HCT116 (cell line): ENCODE results near the gene TEDC1. TPM values are rescaled to one million over a fixed set of nuclear protein-coding genes. Genes with fewer than 3 reads are reported as not detected.

Experiments used
- ATAC-seq: fragments of 200-7000 bp; cut with Tn5 transposase; 2 replicates; pipeline ENCODE4 v1.9.1; 2020; ENCODE audit warnings: mild to moderate bottlenecking, moderate library complexity
- BruUV-seq: library from RNA; stranded (reverse); fragments of 400-500 nt; replicated peaks from 2 replicates; lab custom pipeline; 2021; lab: Mats Ljungman, UMichigan
- CTCF ChIA-PET: fragments of 300-600 bp; sonication (Branson Sonifier 250); formaldehyde crosslinking; loops from one replicate; lab custom pipeline; 2021; ENCODE audit warnings: antibody characterized with exemption; lab: Charles Lee
- POLR2A ChIA-PET: fragments of 300-600, 350-600 bp; sonication (Branson Sonifier 250); formaldehyde crosslinking; loops from one replicate; lab custom pipeline; 2021; ENCODE audit warnings: antibody characterized with exemption; lab: Charles Lee
- RAD21 ChIA-PET, 2 experiments: fragments of 300-600 bp; sonication (Branson Sonifier 250); formaldehyde crosslinking; loops; one replicate each; lab custom pipeline; 2023; ENCODE audit warnings: low total read pairs in 2 of 2; ENCODE audit not compliant: uncharacterized antibody in 2 of 2, unreplicated experiment in 2 of 2, low non-redundant PET in 1 of 2; lab: Charles Lee
- DNase-seq: peaks from one replicate; pipeline ENCODE4 v3.0.0-alpha.2; 2010; ENCODE audit warnings: low read depth, low spot score
- H2AFZ ChIP-seq: fragments of 200-600 bp; shearing (Covaris generic), sonication (generic); 2 replicates; pipeline ENCODE4 v1.6.1; 2017; ENCODE audit warnings: low read depth, mixed run types, mixed read lengths, antibody characterized with exemption, low read length; ENCODE audit not compliant: poor library complexity, severe bottlenecking
- H3K27ac ChIP-seq: 2 replicates; pipeline ENCODE4 v1.5.1; 2012; ENCODE audit warnings: low read depth, low read length
- H3K27me3 ChIP-seq: fragments of 200-600 bp; sonication (generic); 2 replicates; pipeline ENCODE4 v1.6.1; 2016; ENCODE audit warnings: mixed run types, low read length, mixed read lengths; ENCODE audit not compliant: insufficient read depth
- H3K36me3 ChIP-seq, 2 experiments: fragments of 200-500 bp in 1 of 2; fragments of 200-600 bp in 1 of 2; sonication (Bioruptor generic) in 1 of 2; sonication (generic) in 1 of 2; 2 replicates each; pipeline versions ENCODE4 v1.5.1 to v1.6.1; 2014 to 2016; ENCODE audit warnings: low read length in 2 of 2, inconsistent platforms in 1 of 2, mixed read lengths in 1 of 2, mixed run types in 1 of 2; ENCODE audit not compliant: insufficient read depth in 2 of 2, control insufficient read depth in 1 of 2
- H3K4me1 ChIP-seq, 2 experiments: fragments of 200-600 bp in 1 of 2; sonication (generic) in 1 of 2; 2 replicates each; pipeline versions ENCODE4 v1.5.1 to v1.6.1; 2012 to 2017; ENCODE audit warnings: low read length in 2 of 2, inconsistent platforms in 1 of 2, mild to moderate bottlenecking in 1 of 2, mixed read lengths in 1 of 2, mixed run types in 1 of 2, moderate library complexity in 1 of 2; ENCODE audit not compliant: insufficient read depth in 2 of 2, control insufficient read depth in 1 of 2
- H3K4me2 ChIP-seq: fragments of 200-600 bp; sonication (generic); 2 replicates; pipeline ENCODE4 v1.6.1; 2017; ENCODE audit warnings: mixed run types, low read length, mixed read lengths
- H3K4me3 ChIP-seq, 2 experiments: fragments of 200-600 bp in 1 of 2; sonication (generic) in 1 of 2; replicated peaks in 1 of 2; 2 replicates each; pipeline ENCODE4 v1.5.1; 2011 to 2016; ENCODE audit warnings: low read length in 2 of 2, control low read depth in 1 of 2, low read depth in 1 of 2, mild to moderate bottlenecking in 1 of 2, mixed read lengths in 1 of 2, mixed run types in 1 of 2
- H3K79me2 ChIP-seq: fragments of 200-600 bp; sonication (generic); 2 replicates; pipeline ENCODE4 v1.6.1; 2017; ENCODE audit warnings: mild to moderate bottlenecking, mixed run types, low read length, moderate library complexity, mixed read lengths; ENCODE audit not compliant: insufficient read depth
- H3K9ac ChIP-seq: fragments of 200-600 bp; sonication (generic); 2 replicates; pipeline ENCODE4 v1.6.1; 2016; ENCODE audit warnings: low read length, mixed read lengths
- H3K9me2 ChIP-seq: fragments of 200-600 bp; sonication (generic), shearing (Covaris generic); 2 replicates; pipeline ENCODE4 v1.6.1; 2017; ENCODE audit warnings: mixed run types, mild to moderate bottlenecking, moderate library complexity; ENCODE audit not compliant: insufficient read depth
- H3K9me3 ChIP-seq, 2 experiments: fragments of 200-500 bp in 1 of 2; fragments of 200-600 bp in 1 of 2; sonication (Bioruptor generic) in 1 of 2; sonication (generic) in 1 of 2; 2 replicates each; pipeline ENCODE4 v1.6.1; 2014 to 2017; ENCODE audit warnings: low read length in 2 of 2, mixed read lengths in 2 of 2, inconsistent platforms in 1 of 2, low read depth in 1 of 2, mild to moderate bottlenecking in 1 of 2, mixed run types in 1 of 2, moderate library complexity in 1 of 2; ENCODE audit not compliant: control insufficient read depth in 1 of 2, insufficient read depth in 1 of 2
- H4K20me1 ChIP-seq: fragments of 200-600 bp; sonication (generic), shearing (Covaris generic); 2 replicates; pipeline ENCODE4 v1.6.1; 2017; ENCODE audit warnings: mixed run types, mild to moderate bottlenecking, moderate library complexity; ENCODE audit not compliant: insufficient read depth
- ATF3 ChIP-seq: IDR thresholded peaks from 2 replicates; pipeline ENCODE4 v1.6.1; 2012
- CEBPB ChIP-seq: IDR thresholded peaks from 2 replicates; pipeline ENCODE4 v1.6.1; 2012; ENCODE audit warnings: low read depth
- EGR1 ChIP-seq: IDR thresholded peaks from 2 replicates; pipeline ENCODE4 v1.6.1; 2012; ENCODE audit warnings: low read depth
- ELF1 ChIP-seq: IDR thresholded peaks from 2 replicates; pipeline ENCODE4 v1.6.1; 2012; ENCODE audit warnings: low read depth, borderline replicate concordance
- EZH2 ChIP-seq: fragments of 200-600 bp; sonication (generic); IDR thresholded peaks from 2 replicates; pipeline ENCODE4 v1.6.1; 2017; ENCODE audit warnings: antibody characterized with exemption, mixed run types
- EZH2phosphoT487 ChIP-seq: fragments of 200-600 bp; IDR thresholded peaks from 2 replicates; pipeline ENCODE4 v1.6.1; 2018; ENCODE audit warnings: antibody characterized with exemption, borderline replicate concordance
- FOSL1 ChIP-seq: IDR thresholded peaks from 2 replicates; pipeline ENCODE4 v1.6.1; 2012; ENCODE audit warnings: low read depth
- JUND ChIP-seq: IDR thresholded peaks from 2 replicates; pipeline ENCODE4 v1.6.1; 2012
- MAX ChIP-seq: IDR thresholded peaks from 2 replicates; pipeline ENCODE4 v1.6.1; 2012
- POLR2A ChIP-seq: IDR thresholded peaks from 2 replicates; pipeline ENCODE4 v1.7.0; 2011; ENCODE audit warnings: borderline replicate concordance; ENCODE audit not compliant: insufficient read depth, insufficient read length; ENCODE audit errors: extremely low read depth
- POLR2AphosphoS5 ChIP-seq: IDR thresholded peaks from 2 replicates; pipeline ENCODE4 v1.6.1; 2011; ENCODE audit warnings: mild to moderate bottlenecking, low read depth, low read length, moderate library complexity
- RAD21 ChIP-seq: IDR thresholded peaks from 2 replicates; pipeline ENCODE4 v1.6.1; 2012; ENCODE audit warnings: low read depth, mild to moderate bottlenecking
- SIN3A ChIP-seq: IDR thresholded peaks from 2 replicates; pipeline ENCODE4 v1.6.1; 2012; ENCODE audit warnings: low read depth
- SP1 ChIP-seq: IDR thresholded peaks from 2 replicates; pipeline ENCODE4 v1.6.1; 2012; ENCODE audit warnings: low read depth
- TCF7L2 ChIP-seq: IDR thresholded peaks from 2 replicates; pipeline ENCODE4 v1.7.0; 2011; ENCODE audit warnings: borderline replicate concordance, inconsistent platforms; ENCODE audit not compliant: insufficient read depth, insufficient read length; ENCODE audit errors: extremely low read depth
- YY1 ChIP-seq: IDR thresholded peaks from 2 replicates; pipeline ENCODE4 v1.6.1; 2011; ENCODE audit warnings: low read length, low read depth, moderate library complexity, mild to moderate bottlenecking; ENCODE audit not compliant: insufficient replicate concordance; ENCODE audit errors: extremely low read depth
- ZBTB33 ChIP-seq: IDR thresholded peaks from 2 replicates; pipeline ENCODE4 v1.6.1; 2011; ENCODE audit warnings: mild to moderate bottlenecking, low read length, moderate library complexity; ENCODE audit not compliant: insufficient replicate concordance; ENCODE audit errors: extremely low read depth
- ZFX ChIP-seq: fragments of 450-650 bp; IDR thresholded peaks from 2 replicates; pipeline ENCODE4 v1.6.1; 2017
- ZNF274 ChIP-seq: fragments of 200-500 bp; sonication (Bioruptor generic); IDR thresholded peaks from 2 replicates; pipeline ENCODE4 v1.6.1; 2014; ENCODE audit warnings: mild to moderate bottlenecking, low read depth, low read length, inconsistent platforms
- intact Hi-C: fragments of 100-400 bp; cut with micrococcal nuclease; formaldehyde crosslinking; loops from 2 replicates; pipeline ENCODE4 v1.10.0; 2022
- total RNA-seq: library from RNA; stranded (reverse); gene quantifications from one replicate; pipeline ENCODE4 v1.2.1, GENCODE V29; 2021; ENCODE audit not compliant: unreplicated experiment
- TF ChIP-seq, protein P1 (sequence below): IDR thresholded peaks from 2 replicates; pipeline ENCODE4 v1.6.1; 2012; ENCODE audit warnings: low read depth

The TEDC1 gene
- total RNA-seq, 1 experiment from 2014 or later: 40.4 TPM

- intact Hi-C loops: no loop called here
- Histone ChIP-seq H2AFZ (no peak overlapping the region), H3K9me3 (no peaks in the 10 kb centered on the region), H4K20me1 (no peaks in the 10 kb centered on the region), H3K9ac (no peak overlapping the region), H3K36me3 (peaks cover 10 to 11% of the 10 kb centered on the region in 2 experiments; a peak in 3 of 4 replicates), H3K4me1 (no peaks in the 10 kb centered on the region), H3K27ac (no peak overlapping the region), H3K4me2 (no peak overlapping the region), H3K27me3 (no peaks in the 10 kb centered on the region), H3K9me2 (no peaks in the 10 kb centered on the region), H3K4me3 (no peak overlapping the region), H3K79me2 (no peaks in the 10 kb centered on the region)
- CTCF ChIA-PET: interaction anchor here (1.5 kb wide), 1 partner anchor 9 kb away, joined by 4 read pairs; no protein-coding TSS in a partner anchor
- DNase-seq: no peak
- no peak for ATAC-seq
- TF ChIP-seq SP1 (no peak), POLR2AphosphoS5 (no peak), RAD21 (no peak), TCF7L2 (no peak), ZNF274 (no peak), SIN3A (no peak), FOSL1 (no peak), EZH2phosphoT487 (no peak), YY1 (no peak), POLR2A (no peak), MAX (no peak), ELF1 (no peak), JUND (no peak), EGR1 (no peak), ATF3 (no peak), ZBTB33 (no peak), CEBPB (no peak), ZFX (no peak), EZH2 (no peak)
- TF ChIP-seq, protein P1, sequence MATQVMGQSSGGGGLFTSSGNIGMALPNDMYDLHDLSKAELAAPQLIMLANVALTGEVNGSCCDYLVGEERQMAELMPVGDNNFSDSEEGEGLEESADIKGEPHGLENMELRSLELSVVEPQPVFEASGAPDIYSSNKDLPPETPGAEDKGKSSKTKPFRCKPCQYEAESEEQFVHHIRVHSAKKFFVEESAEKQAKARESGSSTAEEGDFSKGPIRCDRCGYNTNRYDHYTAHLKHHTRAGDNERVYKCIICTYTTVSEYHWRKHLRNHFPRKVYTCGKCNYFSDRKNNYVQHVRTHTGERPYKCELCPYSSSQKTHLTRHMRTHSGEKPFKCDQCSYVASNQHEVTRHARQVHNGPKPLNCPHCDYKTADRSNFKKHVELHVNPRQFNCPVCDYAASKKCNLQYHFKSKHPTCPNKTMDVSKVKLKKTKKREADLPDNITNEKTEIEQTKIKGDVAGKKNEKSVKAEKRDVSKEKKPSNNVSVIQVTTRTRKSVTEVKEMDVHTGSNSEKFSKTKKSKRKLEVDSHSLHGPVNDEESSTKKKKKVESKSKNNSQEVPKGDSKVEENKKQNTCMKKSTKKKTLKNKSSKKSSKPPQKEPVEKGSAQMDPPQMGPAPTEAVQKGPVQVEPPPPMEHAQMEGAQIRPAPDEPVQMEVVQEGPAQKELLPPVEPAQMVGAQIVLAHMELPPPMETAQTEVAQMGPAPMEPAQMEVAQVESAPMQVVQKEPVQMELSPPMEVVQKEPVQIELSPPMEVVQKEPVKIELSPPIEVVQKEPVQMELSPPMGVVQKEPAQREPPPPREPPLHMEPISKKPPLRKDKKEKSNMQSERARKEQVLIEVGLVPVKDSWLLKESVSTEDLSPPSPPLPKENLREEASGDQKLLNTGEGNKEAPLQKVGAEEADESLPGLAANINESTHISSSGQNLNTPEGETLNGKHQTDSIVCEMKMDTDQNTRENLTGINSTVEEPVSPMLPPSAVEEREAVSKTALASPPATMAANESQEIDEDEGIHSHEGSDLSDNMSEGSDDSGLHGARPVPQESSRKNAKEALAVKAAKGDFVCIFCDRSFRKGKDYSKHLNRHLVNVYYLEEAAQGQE: no peak
- POLR2A ChIA-PET: no interaction called here
- no TSS peak for BruUV-seq
- RAD21 ChIA-PET: no interaction called here
Measured at GRCh38 chr14:105456736-105457617, 34.1 kb upstream of the TEDC1 start.
